HEK293T (cell line): Measurements from ENCODE around the gene RPP14.

Experiments
- BHLHE40 ChIP-seq: fragments of 450-650 bp; IDR thresholded peaks from 2 replicates; pipeline ENCODE4 v1.6.1; 2016; ENCODE audit warnings: mild to moderate bottlenecking, moderate library complexity, borderline replicate concordance
- FOXA1 ChIP-seq: fragments of 450-650 bp; IDR thresholded peaks from 2 replicates; pipeline ENCODE4 v1.6.1; 2016; ENCODE audit warnings: mild to moderate bottlenecking

GRCh38 chr3:58266577-58266976 lies 39.5 kb upstream of the RPP14 start:
- TF ChIP-seq FOXA1, result no peak
- TF ChIP-seq BHLHE40, result no peak
